HT-29 (cell line): ENCODE measurements around the gene CAMK4. TPM values are rescaled to one million over a fixed set of nuclear protein-coding genes. Genes with fewer than 3 reads are reported as not detected.
A peak's percentile ranks its signal among the peaks of the same experiment; 100 is the strongest.
"Not testable (repeated sequence)": the region's sequence is repeated elsewhere in the genome, so short reads cannot be mapped to it uniquely, and the experiment has no call there.

Experiments
- DNase-seq: peaks from one replicate; pipeline ENCODE4 v3.0.0-alpha.2; 2015; ENCODE audit warnings: low spot score
- total RNA-seq: library from RNA; depleted of rRNA; stranded (reverse); fragments of >200 nt; shearing (Covaris generic); gene quantifications from 2 replicates; pipeline ENCODE4 v1.2.3, GENCODE V29; 2014

CAMK4 gene
- total RNA-seq, 1 experiment from 2014 or later = not detected

- no peak for DNase-seq
Measured at GRCh38 chr5:111310711-111311620, 86.8 kb downstream of the CAMK4 start.

- no peak for DNase-seq
Measured at GRCh38 chr5:111311666-111312065, 87.5 kb downstream of the CAMK4 start.

GRCh38 chr5:111313017-111313724, 89.0 kb downstream of the CAMK4 start:
- DNase-seq = no peak

- DNase-seq = no peak
Measured at GRCh38 chr5:111320953-111321352, 96.8 kb downstream of the CAMK4 start.

GRCh38 chr5:111321376-111321775, 97.2 kb downstream of the CAMK4 start:
- no peak for DNase-seq

- no peak for DNase-seq
Measured at GRCh38 chr5:111326551-111326950, 102.4 kb downstream of the CAMK4 start.

- DNase-seq = no peak
Measured at GRCh38 chr5:111337133-111337532, 112.9 kb downstream of the CAMK4 start.

- no peak for DNase-seq
Measured at GRCh38 chr5:111337688-111338087, 113.5 kb downstream of the CAMK4 start.

- DNase-seq = no peak
Measured at GRCh38 chr5:111345731-111346130, 121.5 kb downstream of the CAMK4 start.

- DNase-seq = no peak
Measured at GRCh38 chr5:111347021-111347420, 122.8 kb downstream of the CAMK4 start.

GRCh38 chr5:111348661-111349329, 124.6 kb downstream of the CAMK4 start:
- no peak for DNase-seq

GRCh38 chr5:111349429-111349828, 125.2 kb downstream of the CAMK4 start:
- DNase-seq = no peak

- DNase-seq = no peak
Measured at GRCh38 chr5:111353035-111353434, 128.9 kb downstream of the CAMK4 start.

GRCh38 chr5:111358726-111359125, 134.5 kb downstream of the CAMK4 start:
- DNase-seq = not testable (repeated sequence)

- DNase-seq = no peak
Measured at GRCh38 chr5:111360173-111360572, 136.0 kb downstream of the CAMK4 start.

GRCh38 chr5:111364992-111365391, 140.8 kb downstream of the CAMK4 start:
- DNase-seq = no peak

- no peak for DNase-seq
Measured at GRCh38 chr5:111366388-111366787, 142.2 kb downstream of the CAMK4 start.

- peak; percentile 7 for DNase-seq
Measured at GRCh38 chr5:111367115-111367514, 142.9 kb downstream of the CAMK4 start.

- no peak for DNase-seq
Measured at GRCh38 chr5:111372799-111373198, 148.6 kb downstream of the CAMK4 start.

- DNase-seq = no peak
Measured at GRCh38 chr5:111374380-111374779, 150.2 kb downstream of the CAMK4 start.

- no peak for DNase-seq
Measured at GRCh38 chr5:111375645-111376044, 151.5 kb downstream of the CAMK4 start.

- no peak for DNase-seq
Measured at GRCh38 chr5:111377306-111377705, 153.1 kb downstream of the CAMK4 start.
